AG04450 (cell line): Measurements from ENCODE around the gene GRIPAP1. TPM values are rescaled to one million over a fixed set of nuclear protein-coding genes. Genes with fewer than 3 reads are reported as not detected.

Source experiments
- CTCF ChIA-PET: fragments of 300-600, 350-600 bp; formaldehyde crosslinking; extraction: SDS; loops from one replicate; lab custom pipeline; 2022; ENCODE audit warnings: antibody characterized with exemption, inconsistent platforms; lab: Charles Lee
- POLR2A ChIA-PET: fragments of 350-600 bp; formaldehyde crosslinking; extraction: SDS; loops from one replicate; lab custom pipeline; 2021; ENCODE audit warnings: antibody characterized with exemption, inconsistent platforms; lab: Yijun Ruan, JAX
- DNase-seq: peaks from one replicate; pipeline ENCODE4 v3.0.0-alpha.2; 2011; ENCODE audit warnings: low read depth, low spot score
- H3K27ac ChIP-seq: one replicate; pipeline ENCODE4 v1.5.1; 2012; ENCODE audit warnings: low read depth, low read length, control low read depth
- H3K27me3 ChIP-seq: one replicate; pipeline ENCODE4 v1.6.0; 2012; ENCODE audit warnings: low read length; ENCODE audit not compliant: control insufficient read depth, insufficient read depth
- H3K4me3 ChIP-seq: 2 replicates; pipeline ENCODE4 v1.5.1; 2011; ENCODE audit warnings: mild to moderate bottlenecking, low read depth, low read length, control low read depth
- H3K9me3 ChIP-seq: 2 replicates; pipeline ENCODE4 v1.5.1; 2012; ENCODE audit warnings: low read length; ENCODE audit not compliant: control insufficient read depth, insufficient read depth
- CTCF ChIP-seq: IDR thresholded peaks from 2 replicates; pipeline ENCODE4 v1.5.1; 2011; ENCODE audit warnings: low read depth, low read length, control low read depth, inconsistent platforms
- polyA plus RNA-seq: library from polyadenylated mRNA; depleted of rRNA; stranded (reverse); fragments of >200 nt; gene quantifications from 2 replicates; pipeline ENCODE4 v1.2.3, GENCODE V29; 2011; rRNA removed
- small RNA-seq: library from RNA; depleted of rRNA; stranded (forward); fragments of <200 nt; gene quantifications from one replicate; pipeline ENCODE3, GENCODE V24; 2012; ENCODE audit warnings: low read depth; ENCODE audit not compliant: insufficient read length

The GRIPAP1 gene
- polyA plus RNA-seq, 1 experiment, result 24.3 TPM

GRCh38 chrX:48923771-48924170 is 78.3 kb downstream of the GRIPAP1 start:
- no peak overlapping the region for H3K4me3 ChIP-seq
- POLR2A ChIA-PET, result no interaction called here

More at GRCh38 chrX:48923771-48924170, 78.3 kb downstream of the GRIPAP1 start:
- Histone ChIP-seq H3K27ac (no peak overlapping the region), H3K27me3 (no peaks in the 10 kb centered on the region), H3K9me3 (no peaks in the 10 kb centered on the region)
- no peak for DNase-seq
- CTCF ChIA-PET, result no interaction called here
- no peak for TF ChIP-seq CTCF

Small RNA genes within 50 kb of the gene (small RNA-seq; reads per million reads assigned to genes)
- gene RNU6-722P, result not detected

Other genes with a start within 250 kb of the GRIPAP1 start
- gene GLOD5, start 240.5 kb downstream of the GRIPAP1 start, polyA plus RNA-seq, result not detected in 2 replicates
- gene GATA1, start 215.7 kb downstream of the GRIPAP1 start, polyA plus RNA-seq, result not detected in 2 replicates
- gene HDAC6, start 200.2 kb downstream of the GRIPAP1 start, polyA plus RNA-seq, result 20.5 and 22.8 TPM in 2 replicates
- not detected in 2 replicates for gene ERAS, start 175.8 kb downstream of the GRIPAP1 start, polyA plus RNA-seq
- not detected in 2 replicates for gene PCSK1N, start 166.7 kb downstream of the GRIPAP1 start, polyA plus RNA-seq
- 31.2 and 42.1 TPM in 2 replicates for gene TIMM17B, start 104.5 kb downstream of the GRIPAP1 start, polyA plus RNA-seq
- 49.5 and 69.3 TPM in 2 replicates for gene PQBP1, start 104.3 kb downstream of the GRIPAP1 start, polyA plus RNA-seq
- gene SLC35A2, start 90.6 kb downstream of the GRIPAP1 start, polyA plus RNA-seq, result 39.2 and 47.5 TPM in 2 replicates
- gene PIM2, start 83.2 kb downstream of the GRIPAP1 start, polyA plus RNA-seq, result 3.8 TPM in 2 replicates
- gene OTUD5, start 44.7 kb downstream of the GRIPAP1 start, polyA plus RNA-seq, result 51.3 and 52.0 TPM in 2 replicates
- gene KCND1, start 30.4 kb downstream of the GRIPAP1 start, polyA plus RNA-seq, result 1.2 and 1.5 TPM in 2 replicates
- 28.4 and 42.0 TPM in 2 replicates for gene TFE3, start 41.1 kb upstream of the GRIPAP1 start, polyA plus RNA-seq
- 0.83 and 1.0 TPM in 2 replicates for gene CCDC120, start 56.7 kb upstream of the GRIPAP1 start, polyA plus RNA-seq
- 27.6 and 41.2 TPM in 2 replicates for gene PRAF2, start 71.7 kb upstream of the GRIPAP1 start, polyA plus RNA-seq
- gene WDR45, start 77.6 kb upstream of the GRIPAP1 start, polyA plus RNA-seq, result 78.4 and 96.1 TPM in 2 replicates
- gene GPKOW, start 121.5 kb upstream of the GRIPAP1 start, polyA plus RNA-seq, result 20.3 and 21.9 TPM in 2 replicates
- 0.40 and 0.82 TPM in 2 replicates for gene MAGIX, start 160.5 kb upstream of the GRIPAP1 start, polyA plus RNA-seq
- 66.7 and 79.6 TPM in 2 replicates for gene PLP2, start 169.6 kb upstream of the GRIPAP1 start, polyA plus RNA-seq
- gene PRICKLE3, start 184.1 kb upstream of the GRIPAP1 start, polyA plus RNA-seq, result 3.6 and 4.1 TPM in 2 replicates
- gene SYP, start 197.9 kb upstream of the GRIPAP1 start, polyA plus RNA-seq, result 0.07 and 0.15 TPM in 2 replicates
- gene CACNA1F, start 231.1 kb upstream of the GRIPAP1 start, polyA plus RNA-seq, result not detected in 2 replicates
- 5.7 and 9.6 TPM in 2 replicates for gene CCDC22, start 233.2 kb upstream of the GRIPAP1 start, polyA plus RNA-seq